Activated T-helper 1 cell treated with anti-CD3 and anti-CD28 coated beads, Interleukin-12 subunit alpha, Interleukin-12 subunit beta, Interleukin-2, Interleukin-4 antibody, amounts not matched to agents 30 ng/mL and 10 ng/mL and 1 ng/mL, durations not matched to agents 14 hours and 24 hours and 36 hours (primary cell): Measurements from ENCODE around the gene HOXB8. TPM values are rescaled to one million over a fixed set of nuclear protein-coding genes. Genes with fewer than 3 reads are reported as not detected.

Experiments used
- DNase-seq: peaks from one replicate; pipeline ENCODE4 v3.0.0; 2021; ENCODE audit warnings: low spot score
- H3K27ac Mint-ChIP-seq: one replicate; pipeline ENCODE4 v1.8.0; 2021; ENCODE audit warnings: mild to moderate bottlenecking, mixed read lengths
- H3K27me3 Mint-ChIP-seq: one replicate; pipeline ENCODE4 v1.8.0; 2022; ENCODE audit warnings: mild to moderate bottlenecking, moderate library complexity, mixed read lengths; ENCODE audit not compliant: insufficient read depth
- H3K36me3 Mint-ChIP-seq: one replicate; pipeline ENCODE4 v1.8.0; 2021; ENCODE audit warnings: low read depth, mixed read lengths
- H3K4me1 Mint-ChIP-seq: one replicate; pipeline ENCODE4 v1.8.0; 2021; ENCODE audit warnings: low read depth, mixed read lengths
- H3K4me3 Mint-ChIP-seq: one replicate; pipeline ENCODE4 v1.8.0; 2021; ENCODE audit warnings: mild to moderate bottlenecking, moderate library complexity, mixed read lengths
- H3K9me3 Mint-ChIP-seq: one replicate; pipeline ENCODE4 v1.8.0; 2021; ENCODE audit warnings: mixed read lengths
- intact Hi-C: fragments of 100-400 bp; cut with micrococcal nuclease; formaldehyde crosslinking; loops from one replicate; pipeline ENCODE4 v1.15.1; 2024
- total RNA-seq: library from RNA; stranded (reverse); gene quantifications from 2 replicates; pipeline ENCODE4 v1.2.3, GENCODE V29; 2022

HOXB8 gene
- total RNA-seq, 1 donor from 2014 or later, result not detected

DNA sequence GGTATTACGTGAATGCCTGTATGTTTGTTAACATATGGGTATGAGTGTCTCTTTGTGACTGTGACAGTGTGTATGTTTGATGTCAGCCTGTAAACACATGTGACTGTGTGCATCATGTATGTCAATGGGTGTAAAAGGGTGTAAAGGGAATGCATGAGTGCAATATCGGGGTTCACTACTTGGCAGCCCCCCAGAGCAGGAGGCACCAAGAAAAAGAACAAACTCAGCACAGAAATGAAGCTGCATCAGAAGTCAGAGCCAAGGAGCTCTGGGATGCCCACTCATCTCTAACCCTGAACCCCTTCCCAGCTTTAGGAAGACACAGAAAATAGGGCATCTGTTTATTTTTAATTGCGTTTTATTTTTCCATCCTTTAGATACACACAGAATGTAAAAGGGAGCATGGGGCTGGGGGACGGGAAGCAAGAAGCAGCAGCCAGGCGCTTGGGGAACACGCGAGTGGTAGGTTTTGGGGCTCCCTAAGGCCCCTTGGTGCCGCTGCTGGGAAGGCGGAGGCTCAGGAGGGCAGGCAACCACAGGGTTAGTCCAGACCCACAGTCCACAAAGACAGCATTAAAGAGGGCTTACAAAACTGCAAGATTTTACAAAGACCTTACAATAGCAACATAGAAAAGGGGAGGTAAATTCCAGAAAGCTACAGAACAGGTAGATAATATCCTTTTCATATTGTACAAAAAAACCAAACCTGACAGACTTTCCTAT, 8.0 kb downstream of the HOXB8 start:
- peaks cover 75% of the 10 kb centered on the region for H3K27me3 Mint-ChIP-seq
- no peaks in the 10 kb centered on the region for H3K9me3 Mint-ChIP-seq
- peaks cover 13% of the 10 kb centered on the region for H3K4me1 Mint-ChIP-seq
- no peaks in the 10 kb centered on the region for H3K36me3 Mint-ChIP-seq
- H3K4me3 Mint-ChIP-seq, result no peak overlapping the region
- intact Hi-C loops, result no loop called here
- no peak for DNase-seq
- H3K27ac Mint-ChIP-seq, result no peak overlapping the region

DNA sequence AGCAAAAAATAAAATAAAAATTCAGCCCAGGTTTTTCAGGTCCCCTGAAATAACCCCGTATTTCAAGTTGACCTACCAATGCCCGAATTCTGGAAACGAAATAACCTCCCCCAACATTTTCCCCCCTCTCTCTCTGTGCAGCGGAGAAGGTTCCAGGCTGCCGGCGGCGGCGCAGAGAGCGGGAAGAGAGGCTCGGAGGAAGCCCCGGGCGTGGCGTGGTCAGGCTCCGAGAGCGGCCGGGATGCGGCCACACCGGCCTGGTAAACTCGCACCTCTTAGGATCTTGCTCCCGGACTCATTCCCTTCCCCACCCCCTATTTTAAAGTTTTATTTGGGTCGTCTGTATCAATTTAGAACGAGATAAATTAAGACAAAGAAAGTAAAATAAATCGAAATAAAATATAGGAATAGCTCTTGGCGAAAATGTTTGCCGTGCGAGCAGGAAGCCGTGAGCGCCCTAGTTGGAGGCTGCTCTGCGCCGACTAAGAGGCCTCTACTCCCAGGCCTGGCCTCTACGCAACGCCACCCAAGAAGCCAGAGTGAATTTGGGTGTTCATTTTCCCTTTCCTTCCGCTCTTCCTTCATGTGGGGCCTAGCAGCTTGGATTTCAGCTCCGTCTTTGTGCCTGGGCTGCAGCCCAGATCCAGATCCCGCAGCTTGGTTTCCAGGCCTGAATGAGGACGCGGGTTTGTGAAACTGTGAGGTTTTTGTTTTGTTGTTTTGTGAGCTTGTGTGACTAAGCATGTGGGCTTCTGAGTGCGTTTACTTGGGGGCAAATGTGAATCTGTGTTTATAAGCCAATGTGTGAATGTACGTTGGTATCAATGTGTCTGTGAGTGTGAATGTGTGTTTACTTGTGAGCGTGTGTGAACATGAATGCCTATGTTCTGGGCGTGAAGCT, 8.9 kb downstream of the HOXB8 start:
- peak overlapping the region; percentile 6 for H3K27ac Mint-ChIP-seq
- H3K9me3 Mint-ChIP-seq, result no peaks in the 10 kb centered on the region
- no peak overlapping the region for H3K4me3 Mint-ChIP-seq
- intact Hi-C loops, result no loop called here
- no peaks in the 10 kb centered on the region for H3K36me3 Mint-ChIP-seq
- H3K4me1 Mint-ChIP-seq, result peaks cover 6% of the 10 kb centered on the region
- peaks cover 78% of the 10 kb centered on the region for H3K27me3 Mint-ChIP-seq
- no peak for DNase-seq

DNA sequence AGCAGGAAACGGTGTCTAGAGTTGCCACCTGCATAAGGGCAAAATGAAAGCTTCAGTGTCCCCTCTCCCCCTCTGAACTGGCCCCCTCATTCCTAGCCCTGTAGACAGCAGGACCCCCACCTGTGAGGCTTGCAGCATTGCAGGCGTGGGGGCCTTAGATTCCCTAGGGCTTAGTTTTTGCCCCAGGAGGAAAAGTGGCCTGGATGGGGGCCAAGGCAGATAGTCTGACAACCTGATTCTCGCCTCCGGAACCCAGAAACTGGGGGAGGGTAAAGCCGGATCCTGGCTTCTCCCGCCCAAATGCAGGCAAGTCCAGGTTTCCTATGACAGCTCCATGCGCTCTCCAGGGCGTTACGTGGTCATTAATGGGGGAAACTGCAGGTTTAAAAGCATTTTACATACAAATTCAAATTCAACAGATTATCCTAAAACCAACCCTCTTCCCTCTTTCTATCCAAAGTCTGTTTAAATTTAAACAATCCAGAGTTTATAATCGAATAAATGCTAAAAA, 9.6 kb downstream of the HOXB8 start:
- Mint-ChIP-seq H3K27ac (no peak overlapping the region), H3K4me1 (no peaks in the 10 kb centered on the region), H3K4me3 (no peak overlapping the region), H3K27me3 (peaks cover 78% of the 10 kb centered on the region), H3K9me3 (no peaks in the 10 kb centered on the region), H3K36me3 (no peaks in the 10 kb centered on the region)
- intact Hi-C loops, result no loop called here
- no peak for DNase-seq

DNA sequence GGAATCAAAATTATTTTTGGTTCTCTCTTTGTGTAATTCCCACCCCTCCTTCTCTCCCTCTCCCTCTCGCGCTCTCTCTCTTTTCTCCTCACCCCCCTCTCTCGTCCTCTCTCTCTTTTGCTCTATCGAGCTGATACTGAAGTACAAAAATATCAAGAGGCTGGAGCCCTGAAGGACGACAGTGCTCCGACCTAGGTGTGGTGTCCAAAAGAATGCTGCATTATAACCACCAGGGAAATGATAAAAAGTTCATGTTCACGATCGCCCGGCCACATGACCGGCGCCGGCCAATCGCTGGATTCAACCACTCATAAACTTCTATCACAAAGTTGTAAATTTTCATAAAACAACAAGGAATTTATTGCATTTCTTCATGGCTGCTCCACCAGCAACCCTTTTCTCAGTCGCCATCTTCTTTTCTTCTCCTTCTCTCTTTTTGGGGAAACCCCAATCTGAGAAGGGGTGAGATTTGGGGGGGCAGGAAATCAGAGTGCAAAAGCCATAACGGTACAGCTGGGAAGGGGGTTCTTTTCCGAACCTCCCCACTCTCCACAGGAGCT, 10.2 kb downstream of the HOXB8 start, which contains the start of gene HOXB6:
HOXB6 (minus strand) TSS at position 217 of the 560 bp plus-strand sequence. CDS start 6,836 bp downstream, outside the sequence.
- Mint-ChIP-seq H3K36me3 (no peaks in the 10 kb centered on the region), H3K27me3 (peaks cover 82% of the 10 kb centered on the region), H3K4me3 (no peak within 1 kb of the TSS), H3K9me3 (no peaks in the 10 kb centered on the region), H3K4me1 (no peaks in the 10 kb centered on the region), H3K27ac (no peak within 1 kb of the TSS)
- no peak for DNase-seq
- intact Hi-C loops, result no loop called here

DNA sequence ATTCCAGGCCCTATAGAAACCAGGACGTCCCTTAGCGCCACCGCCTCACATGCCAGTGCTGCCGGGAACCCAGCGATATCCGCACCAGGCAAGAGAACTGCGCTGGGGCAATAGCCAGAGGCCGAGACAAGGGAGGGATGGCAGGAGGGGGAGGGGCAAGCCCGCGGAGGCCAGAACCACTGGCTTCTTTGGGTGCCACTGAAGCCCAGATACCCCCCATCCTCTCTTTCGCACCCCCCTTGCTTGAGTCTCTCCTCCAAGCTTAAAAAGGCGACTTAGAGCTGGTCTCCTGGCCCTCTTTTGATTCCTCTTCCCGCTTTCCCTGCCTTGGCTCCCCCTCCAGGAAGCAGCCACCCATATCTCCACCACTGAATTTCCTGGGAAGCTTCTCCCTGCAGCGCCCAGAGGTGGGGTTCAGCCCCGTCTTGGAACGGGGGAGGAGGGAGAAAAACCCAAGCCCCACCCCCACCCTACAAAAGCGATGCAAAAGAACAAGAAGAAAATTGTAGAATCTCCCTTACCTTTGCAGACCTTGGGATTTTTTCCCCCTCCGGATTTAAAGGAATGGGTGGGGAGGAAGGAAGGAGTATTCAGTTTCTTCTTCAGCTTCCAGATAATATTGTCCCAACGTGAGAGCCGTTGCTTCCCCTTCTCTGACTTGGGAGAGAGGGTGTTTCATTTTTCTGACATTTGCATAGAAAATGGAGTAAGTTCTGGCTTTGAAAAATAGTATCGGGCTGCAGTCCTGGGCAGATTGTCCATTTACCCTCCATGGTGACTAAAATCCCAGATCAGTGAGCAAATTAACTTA, 10.9 kb downstream of the HOXB8 start:
- DNase-seq, result no peak
- H3K4me1 Mint-ChIP-seq, result no peaks in the 10 kb centered on the region
- H3K27ac Mint-ChIP-seq, result no peak overlapping the region
- H3K9me3 Mint-ChIP-seq, result no peaks in the 10 kb centered on the region
- H3K27me3 Mint-ChIP-seq, result peaks cover 85% of the 10 kb centered on the region
- no peak overlapping the region for H3K4me3 Mint-ChIP-seq
- no peaks in the 10 kb centered on the region for H3K36me3 Mint-ChIP-seq
- intact Hi-C loops, result no loop called here

DNA sequence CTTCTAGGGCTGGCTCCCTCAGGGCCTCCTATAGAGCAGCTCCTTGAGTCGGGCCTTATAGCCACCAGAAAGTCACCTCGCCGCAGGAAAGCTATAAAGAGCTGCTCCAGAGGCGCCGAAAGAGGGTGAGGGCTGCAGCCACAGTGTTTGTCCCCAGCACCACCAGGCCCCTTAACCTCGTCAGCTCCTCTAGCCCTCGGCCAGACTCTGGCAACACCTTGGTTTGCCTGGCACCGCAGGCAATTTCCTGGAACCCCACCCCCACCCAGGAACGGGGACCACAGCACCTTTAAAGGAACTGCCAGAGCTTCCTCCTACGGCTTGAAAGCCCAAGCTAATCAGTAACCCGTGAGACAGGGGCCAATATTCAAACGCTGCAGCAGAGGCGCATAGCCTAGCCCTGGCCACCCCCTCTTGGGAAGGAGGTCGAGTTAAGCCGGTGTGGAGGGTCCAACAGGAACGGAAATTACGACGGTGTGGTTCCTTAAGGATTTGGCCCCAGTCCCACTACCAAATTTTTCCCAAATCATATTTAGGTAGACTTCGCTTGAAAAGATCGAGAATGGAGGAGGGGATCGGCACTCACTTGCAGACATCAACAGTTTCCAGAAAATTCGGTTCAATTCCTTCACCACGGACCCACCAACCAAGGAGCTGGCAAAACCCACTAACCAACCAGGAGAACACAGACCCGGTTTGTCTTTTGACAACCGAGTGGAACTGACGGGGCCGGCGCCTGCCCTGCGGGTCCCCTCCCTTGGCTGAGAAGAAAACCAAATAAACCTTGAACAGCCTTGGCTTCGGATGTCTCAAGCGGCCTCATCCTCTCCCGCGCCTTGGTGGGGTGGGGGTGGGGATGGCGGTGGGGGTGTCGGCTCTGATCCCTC, 13.3 kb downstream of the HOXB8 start:
- no peaks in the 10 kb centered on the region for H3K9me3 Mint-ChIP-seq
- peaks cover 22% of the 10 kb centered on the region for H3K4me1 Mint-ChIP-seq
- H3K36me3 Mint-ChIP-seq, result no peaks in the 10 kb centered on the region
- peaks cover 91% of the 10 kb centered on the region for H3K27me3 Mint-ChIP-seq
- intact Hi-C loops, result no loop called here
- no peak for DNase-seq
- H3K4me3 Mint-ChIP-seq, result no peak overlapping the region
- no peak overlapping the region for H3K27ac Mint-ChIP-seq

DNA sequence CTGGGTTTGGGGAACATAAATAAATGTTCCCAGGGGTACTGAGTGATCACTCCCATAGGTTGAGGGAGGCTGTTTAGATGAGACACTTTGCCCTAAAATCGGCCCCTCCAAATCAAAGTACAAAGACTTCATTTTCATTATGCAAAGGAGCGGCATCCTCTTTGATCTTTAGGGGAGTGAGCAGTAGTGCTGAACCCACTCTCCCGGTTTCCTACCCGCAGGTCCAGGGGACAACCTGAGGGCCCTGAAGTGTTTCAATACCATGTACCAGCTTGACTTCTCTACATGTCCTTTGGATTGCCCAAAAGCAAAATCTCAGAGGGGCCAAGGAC, 13.9 kb downstream of the HOXB8 start:
- Mint-ChIP-seq H3K27me3 (peaks cover 91% of the 10 kb centered on the region), H3K4me1 (peaks cover 28% of the 10 kb centered on the region), H3K27ac (no peak overlapping the region), H3K36me3 (peaks cover 2% of the 10 kb centered on the region), H3K4me3 (no peak overlapping the region), H3K9me3 (no peaks in the 10 kb centered on the region)
- DNase-seq, result no peak
- intact Hi-C loops, result no loop called here

DNA sequence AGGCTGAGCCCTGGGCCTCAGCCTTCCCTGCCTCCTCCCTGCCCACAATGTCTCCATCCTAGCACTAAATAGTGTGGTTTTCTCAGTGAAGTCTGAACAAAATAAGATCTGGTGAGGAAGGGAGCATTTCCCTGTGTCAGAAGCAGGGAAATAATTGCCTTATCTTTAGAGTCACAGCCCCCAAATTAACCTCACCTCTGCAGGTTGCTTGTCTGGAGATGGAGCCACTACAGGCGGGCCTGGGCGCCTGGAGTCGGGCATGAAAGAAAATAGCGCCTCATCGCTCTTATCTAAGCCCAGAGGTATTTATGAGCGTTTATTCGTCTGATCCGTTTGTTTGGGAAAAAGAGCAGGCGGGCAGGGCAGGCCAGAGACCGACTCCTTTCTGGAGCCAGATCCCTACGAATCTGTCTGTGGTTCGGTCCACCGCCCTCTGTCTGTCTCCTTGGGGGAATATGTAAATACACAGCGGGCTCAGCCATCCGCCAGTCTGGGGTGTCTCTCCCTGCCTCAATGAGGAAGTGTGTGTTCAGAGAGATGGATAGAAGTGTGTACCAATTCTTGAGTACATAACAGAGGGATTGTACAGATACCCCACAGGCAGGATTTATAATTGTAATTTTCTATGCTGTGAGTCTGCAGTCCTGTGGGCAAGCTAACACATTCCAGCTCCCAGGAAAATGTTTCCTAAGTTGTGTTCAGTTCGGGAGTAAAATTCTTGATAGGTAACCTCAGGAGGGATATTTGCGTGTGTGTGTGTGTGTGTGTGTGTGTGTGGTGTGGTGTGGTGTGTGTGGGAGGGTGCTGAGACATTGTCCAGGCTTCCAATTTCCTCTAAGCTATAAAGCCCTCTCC, 14.6 kb downstream of the HOXB8 start:
- intact Hi-C loops, result no loop called here

DNA sequence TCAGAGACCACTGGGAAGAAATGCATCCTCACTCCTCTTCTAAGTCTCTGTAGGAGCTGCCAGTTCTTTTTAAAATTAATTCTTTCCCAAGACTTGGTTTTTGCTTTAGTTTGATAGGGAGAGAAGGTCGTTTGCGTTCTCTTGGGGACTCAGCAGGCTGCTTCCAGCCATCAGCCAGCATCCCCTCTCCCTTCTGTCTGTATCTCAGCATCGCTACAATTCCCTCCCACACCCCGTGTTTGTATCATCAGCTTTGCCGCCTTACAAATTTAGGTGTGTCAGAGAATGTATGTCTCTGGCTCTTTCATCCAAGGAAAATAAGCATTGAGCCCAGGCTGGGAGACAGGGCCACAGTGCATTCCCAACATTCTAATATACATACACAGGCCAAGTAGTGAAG, 15.7 kb downstream of the HOXB8 start:
- intact Hi-C loops, result loop anchor here (10.0 kb wide), 1 partner anchor 465 kb away; no protein-coding TSS in a partner anchor
- H3K9me3 Mint-ChIP-seq, result no peaks in the 10 kb centered on the region
- no peak overlapping the region for H3K4me3 Mint-ChIP-seq
- peaks cover 2% of the 10 kb centered on the region for H3K36me3 Mint-ChIP-seq
- peaks cover 91% of the 10 kb centered on the region for H3K27me3 Mint-ChIP-seq
- peaks cover 33% of the 10 kb centered on the region for H3K4me1 Mint-ChIP-seq
- no peak overlapping the region for H3K27ac Mint-ChIP-seq
- DNase-seq, result no peak

More for the DNA sequence above, 14.6 kb downstream of the HOXB8 start:
- no peak for DNase-seq
- Mint-ChIP-seq H3K4me1 (peaks cover 30% of the 10 kb centered on the region), H3K4me3 (no peak overlapping the region), H3K9me3 (no peaks in the 10 kb centered on the region), H3K36me3 (peaks cover 2% of the 10 kb centered on the region), H3K27ac (no peak overlapping the region), H3K27me3 (peaks cover 91% of the 10 kb centered on the region)

DNA sequence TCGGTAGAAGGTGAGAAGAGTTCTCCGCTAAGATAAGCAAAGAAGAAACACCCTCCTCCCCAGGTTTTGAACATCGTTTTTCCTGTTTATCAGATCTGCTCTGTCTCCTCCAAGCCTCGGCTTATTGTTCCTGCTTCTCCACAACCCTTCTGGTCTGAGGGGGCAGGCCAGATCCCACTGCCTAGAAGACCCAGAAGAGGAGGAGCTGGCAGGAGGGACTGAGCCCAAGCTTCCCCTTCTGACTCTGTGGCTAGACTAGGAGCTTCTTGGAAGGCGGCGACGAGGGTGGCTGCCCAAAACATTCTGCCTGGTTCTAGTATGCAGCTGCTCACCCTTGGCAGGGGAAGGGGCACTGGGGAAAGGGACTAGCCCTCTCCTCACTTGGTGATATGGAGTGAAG, 16.4 kb downstream of the HOXB8 start:
- H3K9me3 Mint-ChIP-seq, result no peaks in the 10 kb centered on the region
- H3K27me3 Mint-ChIP-seq, result peaks cover 86% of the 10 kb centered on the region
- no peak for DNase-seq
- peak overlapping the region; percentile 77 for H3K4me3 Mint-ChIP-seq
- intact Hi-C loops, result loop anchor here (10.0 kb wide), 1 partner anchor 464 kb away; no protein-coding TSS in a partner anchor
- peaks cover 37% of the 10 kb centered on the region for H3K4me1 Mint-ChIP-seq
- H3K27ac Mint-ChIP-seq, result peak overlapping the region; percentile 42
- H3K36me3 Mint-ChIP-seq, result peaks cover 2% of the 10 kb centered on the region
